Suppressor macrophage treated with lipopolysaccharide for 1 hour (primary cell): ENCODE results near the gene GPA33.

Source experiments
- DNase-seq, 3 donors: peaks; one replicate each; pipeline ENCODE4 v3.0.0-alpha.2; 2020 to 2022

The GPA33 gene

DNA sequence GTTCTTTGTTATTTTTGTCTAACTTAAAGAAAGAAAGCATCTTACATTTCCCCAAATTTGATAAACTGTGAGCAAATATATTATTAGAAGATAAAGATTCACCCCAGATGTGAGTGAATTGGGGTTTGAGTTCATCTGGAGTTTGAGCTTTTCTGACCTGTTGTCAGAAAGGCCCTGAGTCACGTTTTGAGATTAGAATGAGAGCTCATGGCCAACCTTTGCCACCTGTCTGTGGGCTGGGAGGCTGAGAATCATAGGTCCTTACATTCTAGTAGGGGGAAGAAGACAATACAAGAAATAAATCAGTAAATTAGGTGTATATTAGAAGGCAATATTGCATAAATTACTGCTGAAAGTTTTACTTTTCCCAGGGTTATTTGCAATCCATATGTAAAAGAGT, 26.0 kb upstream of the GPA33 start:
- no peak for DNase-seq

DNA sequence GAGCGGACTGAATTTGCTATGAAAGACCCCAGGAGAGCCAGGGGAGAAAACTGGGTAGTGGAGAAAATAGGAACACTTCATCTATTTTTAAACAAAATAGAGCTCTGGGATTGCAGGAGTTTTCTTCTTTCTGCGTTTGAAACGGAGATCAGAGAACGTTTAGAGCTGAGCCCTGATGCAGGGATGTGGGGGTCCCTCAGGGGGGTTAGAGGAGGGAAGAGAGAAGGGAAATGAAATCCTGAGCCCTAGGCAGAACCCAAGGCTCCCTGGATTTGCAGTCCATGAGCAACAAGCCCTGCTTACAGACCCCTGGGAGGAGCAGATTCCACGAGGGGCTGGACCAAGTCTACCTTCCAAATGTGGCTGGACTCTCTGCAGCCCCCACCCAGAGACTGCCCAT, 25.5 kb upstream of the GPA33 start:
- DNase-seq, result no peak

DNA sequence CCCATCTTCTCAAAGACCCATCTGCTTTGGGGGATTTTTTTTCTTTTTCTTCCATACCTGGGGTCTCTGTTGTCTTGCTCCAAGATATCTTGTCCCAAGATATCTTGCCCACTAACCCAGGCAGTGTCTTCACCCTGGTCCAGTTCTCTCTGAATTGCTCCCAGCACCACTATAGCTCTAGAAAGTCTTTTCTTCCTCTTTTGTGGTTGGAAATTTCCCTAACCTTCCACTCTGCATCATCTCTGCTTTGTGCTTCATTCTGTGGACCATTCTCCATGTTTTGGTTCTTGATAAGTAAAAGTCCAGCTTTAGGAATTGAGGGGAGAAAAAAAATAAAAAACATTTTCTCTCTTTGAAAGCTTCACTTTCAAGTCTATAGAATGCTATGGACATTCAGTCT, 24.5 kb upstream of the GPA33 start:
- peak; percentile 58 to 74 (median 69) for DNase-seq

DNA sequence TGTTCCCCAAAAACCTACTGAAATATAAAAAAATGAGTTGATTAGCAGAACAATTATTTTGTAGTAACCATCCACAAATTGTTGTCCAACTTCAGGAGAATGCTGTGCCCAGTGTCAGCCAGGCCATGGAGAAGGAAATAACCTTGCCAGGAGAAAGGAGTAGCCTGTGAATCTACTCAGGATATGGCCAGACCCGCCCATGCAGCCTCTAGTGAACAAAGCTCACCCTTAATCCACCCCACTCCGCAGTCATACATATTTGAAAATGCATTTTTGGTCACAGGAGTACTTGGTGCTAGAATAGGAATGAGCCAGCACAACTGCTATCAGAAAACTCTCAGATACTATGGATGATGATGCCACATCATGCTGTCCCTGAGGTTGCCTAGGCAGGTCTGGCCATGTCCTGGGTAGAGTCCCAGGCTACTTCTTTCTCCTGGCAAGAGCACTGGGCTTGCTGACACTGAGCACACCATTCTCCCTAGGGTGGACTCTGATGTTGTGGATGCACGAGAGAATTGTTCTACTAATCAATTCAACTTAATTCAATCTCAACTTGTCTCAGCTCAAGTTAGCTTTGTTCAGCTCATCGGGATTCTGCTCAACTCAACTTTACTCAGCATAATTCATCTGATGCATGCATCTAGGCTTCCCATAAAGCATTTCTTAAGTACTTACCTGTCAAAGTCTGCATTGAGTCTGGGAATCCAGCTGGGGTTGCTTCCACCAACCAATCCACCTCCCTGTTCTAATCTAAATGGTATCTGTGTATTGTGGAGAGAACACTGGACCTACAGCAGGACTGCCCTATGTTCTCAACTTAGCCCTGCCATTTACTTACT, 21.9 kb upstream of the GPA33 start:
- no peak for DNase-seq

DNA sequence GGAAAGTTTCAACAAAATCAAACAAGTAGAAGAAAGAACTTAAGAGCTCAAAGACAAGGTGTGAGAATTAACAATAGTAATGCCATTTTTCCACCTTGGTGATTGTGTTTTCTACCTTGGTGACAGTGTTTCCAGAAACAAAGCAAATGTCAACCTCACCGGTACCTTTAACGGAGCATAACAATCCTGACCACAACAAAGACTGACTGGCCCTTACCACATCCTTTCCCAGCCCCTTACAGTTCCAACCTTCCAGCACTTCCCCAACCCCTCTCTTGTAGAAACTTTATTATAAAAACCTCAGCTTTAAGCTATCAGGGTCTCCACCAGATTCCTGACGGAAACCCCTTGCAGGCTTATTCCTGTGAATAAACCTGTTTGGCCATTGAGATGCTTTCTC, 20.4 kb upstream of the GPA33 start:
- no peak for DNase-seq

DNA sequence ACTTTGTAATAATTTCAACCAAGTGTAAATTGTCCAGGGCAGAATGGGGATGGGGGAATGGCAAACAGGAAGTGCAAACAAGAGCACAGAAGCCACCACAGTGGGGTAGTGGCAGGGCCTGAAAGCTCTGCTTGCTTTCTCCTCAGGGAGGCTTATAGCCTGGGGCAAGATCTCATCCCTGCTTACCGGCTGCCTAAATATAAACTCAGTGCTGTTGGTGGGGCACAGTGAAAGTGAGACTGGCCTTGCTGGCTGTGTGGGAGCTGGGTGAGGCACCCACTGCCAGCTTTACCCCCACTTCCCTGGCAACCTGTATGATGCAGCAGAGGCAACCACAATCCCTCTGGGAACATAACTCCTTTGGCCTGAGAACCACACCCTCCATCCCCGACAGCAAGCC, 18.9 kb upstream of the GPA33 start:
- no peak for DNase-seq

DNA sequence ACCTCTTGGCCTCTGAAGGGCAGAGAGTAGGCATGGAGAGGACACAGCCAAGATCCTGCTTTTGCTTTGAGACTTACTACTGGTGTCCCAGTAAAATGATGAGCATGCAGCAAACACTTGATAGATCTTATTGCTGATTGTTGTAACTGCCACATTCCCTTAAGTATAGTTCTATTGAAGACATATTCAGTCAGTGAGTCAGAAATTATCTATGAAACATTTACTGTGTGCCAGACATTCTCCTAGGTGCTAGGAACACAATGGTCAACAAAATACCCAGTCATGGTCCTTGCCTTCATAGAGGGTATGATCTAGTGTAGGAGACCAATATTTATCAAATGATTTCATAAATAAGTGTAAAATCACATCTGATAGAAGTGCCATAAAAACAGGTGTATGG, 17.3 kb upstream of the GPA33 start:
- DNase-seq, result no peak

DNA sequence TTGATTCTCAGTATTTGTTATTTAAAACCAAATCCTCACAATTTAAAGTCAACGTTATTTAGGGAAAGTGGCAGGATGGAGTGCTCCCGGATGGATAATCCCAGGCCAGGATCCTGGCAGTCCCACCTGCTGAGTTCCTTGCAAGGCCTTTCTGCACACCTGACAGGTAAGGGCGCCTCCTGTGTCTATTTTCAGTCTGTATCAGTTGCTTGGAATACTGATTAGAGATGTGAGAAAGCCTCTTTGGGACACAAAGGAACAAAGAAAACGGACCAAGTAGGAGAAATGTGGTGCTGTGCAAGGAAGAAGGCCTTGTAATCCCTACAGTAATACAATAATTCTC, 15.9 kb upstream of the GPA33 start:
- no peak for DNase-seq

DNA sequence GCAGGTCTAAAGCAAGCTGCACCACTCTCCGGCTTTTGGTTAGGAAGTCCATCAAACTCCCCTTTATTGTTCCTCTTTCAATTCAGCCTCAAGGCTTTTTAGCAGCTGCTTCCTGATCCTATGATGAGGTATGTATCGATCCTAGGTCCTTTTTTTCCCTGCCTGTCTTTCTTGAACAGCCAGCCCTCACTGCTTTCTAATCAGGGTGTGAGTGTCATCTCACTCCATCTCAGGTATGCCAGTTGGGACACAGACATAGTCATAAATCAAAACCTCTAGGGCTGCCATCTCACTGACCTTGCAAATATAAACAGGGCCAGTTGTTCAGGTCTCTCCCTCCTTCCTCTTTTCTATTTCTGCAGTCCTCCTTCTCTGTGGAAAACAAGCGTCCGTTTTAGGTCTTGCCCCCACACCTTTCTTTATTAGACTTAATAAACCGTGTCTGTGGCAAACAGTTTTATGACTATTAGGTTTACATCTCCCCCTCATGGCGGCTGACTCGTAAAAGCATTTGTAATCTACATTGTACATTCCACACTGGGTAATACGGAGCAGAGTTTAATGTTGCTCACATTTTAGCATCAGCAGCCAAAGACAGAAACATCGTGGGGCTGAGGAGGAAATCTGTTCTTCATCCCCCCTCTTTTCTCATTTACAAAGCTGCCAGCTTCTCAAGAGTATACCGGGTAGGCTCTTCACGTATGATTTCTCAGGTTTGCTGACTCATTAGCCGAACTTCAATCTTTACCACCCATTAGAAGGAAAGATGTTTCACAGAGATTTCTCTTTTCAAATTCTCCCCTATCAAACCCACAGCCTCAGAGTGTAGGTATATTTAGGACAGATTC, 15.3 kb upstream of the GPA33 start:
- DNase-seq, result peak; percentile 32 to 57 (median 42)

DNA sequence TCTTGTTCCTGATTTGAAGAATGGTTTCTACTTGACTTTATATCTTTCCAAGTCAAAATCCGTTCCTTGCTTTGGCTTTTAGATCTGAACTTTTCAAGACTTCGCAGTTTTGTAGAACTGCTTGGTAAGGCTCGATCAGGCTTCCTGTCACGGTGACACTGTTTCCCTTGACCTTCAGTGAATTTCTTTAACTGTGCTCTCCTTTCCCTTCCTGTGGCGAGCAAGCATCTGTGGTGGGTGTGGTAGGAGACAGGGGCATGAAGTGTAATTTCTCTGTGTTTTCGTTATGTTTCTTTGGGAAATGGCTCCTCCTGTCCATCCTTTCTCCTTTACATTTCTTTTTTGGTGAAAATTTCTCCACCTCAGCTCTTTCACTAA, 14.1 kb upstream of the GPA33 start:
- DNase-seq, result no peak

DNA sequence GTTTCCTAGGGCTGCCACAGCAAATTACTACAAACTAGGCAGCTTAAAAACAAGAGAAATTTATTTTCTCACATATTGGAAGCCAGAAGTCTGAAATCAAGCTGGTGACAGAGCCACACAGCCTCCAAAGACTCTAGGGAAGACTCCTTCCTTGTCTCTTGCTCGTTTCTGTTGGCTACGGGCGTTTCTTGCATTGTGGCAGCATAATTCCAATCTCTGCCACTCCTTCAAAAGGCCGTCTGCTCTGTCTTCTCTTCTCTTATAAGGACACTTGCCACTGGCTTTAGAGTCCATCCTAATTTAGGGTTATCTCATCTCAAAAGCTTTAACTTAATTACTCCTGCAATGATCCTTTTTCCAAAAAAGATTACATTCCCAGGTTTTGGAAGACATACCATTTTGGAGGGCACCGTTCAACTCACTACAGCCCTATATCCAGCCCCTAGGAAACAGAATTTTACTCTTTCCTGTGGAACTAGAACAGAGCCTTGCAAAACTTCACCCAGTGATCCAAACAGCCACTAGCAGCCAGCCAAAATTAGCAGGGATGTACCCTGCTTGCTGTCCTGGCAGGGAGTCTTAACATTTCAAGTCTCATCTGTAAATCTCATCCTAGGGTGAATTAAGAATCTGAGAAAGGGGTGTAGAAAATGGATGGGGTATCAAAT, 12.9 kb upstream of the GPA33 start:
- no peak for DNase-seq

DNA sequence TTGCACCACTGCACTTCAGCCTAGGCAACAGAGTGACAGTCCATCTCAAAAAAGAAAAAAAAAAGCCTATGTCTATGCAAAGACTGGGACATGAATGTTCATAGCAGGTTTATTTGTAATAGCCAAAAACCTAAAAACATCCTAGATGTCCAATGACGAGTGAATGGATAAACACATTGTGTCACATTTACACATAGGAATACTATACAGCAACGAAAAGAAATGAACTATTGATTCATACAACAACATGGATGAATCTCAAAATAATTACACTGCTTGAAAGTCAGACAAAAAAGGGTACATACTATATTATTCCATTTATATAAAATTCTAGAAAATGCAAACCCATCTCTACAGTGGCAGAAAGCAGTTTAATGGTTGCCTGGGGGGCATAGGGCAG, 11.6 kb upstream of the GPA33 start:
- DNase-seq, result no peak

DNA sequence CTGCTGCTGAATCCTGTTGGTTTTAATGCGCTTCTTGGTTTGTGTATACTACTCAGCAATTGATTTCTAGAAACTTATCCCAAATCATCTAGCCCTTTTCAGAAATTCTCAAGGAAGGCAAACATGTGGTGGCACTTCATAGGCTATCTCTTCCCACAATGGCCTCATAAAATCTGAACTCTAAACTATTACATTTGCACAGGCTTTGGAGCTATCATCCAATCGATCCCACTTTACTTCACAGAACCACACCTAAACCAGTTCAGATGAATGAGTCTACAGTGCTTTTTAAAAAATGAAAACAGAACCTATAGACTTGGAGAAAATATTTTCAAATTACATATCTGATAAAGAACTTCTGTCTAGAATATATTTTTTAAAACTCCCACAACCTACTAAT, 10.6 kb upstream of the GPA33 start:
- no peak for DNase-seq

DNA sequence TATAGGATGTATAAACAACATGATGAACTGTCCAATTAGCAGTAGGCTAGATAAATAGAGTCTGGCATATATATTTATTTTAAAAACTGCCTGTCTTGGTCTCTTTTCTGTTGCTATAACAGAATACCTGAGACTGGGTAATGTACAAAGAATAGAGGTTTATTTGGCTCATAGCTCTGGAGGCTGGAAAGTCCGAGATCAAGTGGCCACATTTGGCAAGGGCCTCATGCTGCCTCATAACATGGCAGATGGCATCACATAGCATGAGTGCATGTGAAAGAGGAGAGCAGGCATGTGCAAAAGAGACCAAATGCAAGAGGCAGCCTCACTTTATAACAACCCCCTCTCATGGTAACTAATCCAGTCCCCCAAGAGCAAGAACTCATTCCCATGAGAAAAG, 9.7 kb upstream of the GPA33 start:
- DNase-seq, result no peak

DNA sequence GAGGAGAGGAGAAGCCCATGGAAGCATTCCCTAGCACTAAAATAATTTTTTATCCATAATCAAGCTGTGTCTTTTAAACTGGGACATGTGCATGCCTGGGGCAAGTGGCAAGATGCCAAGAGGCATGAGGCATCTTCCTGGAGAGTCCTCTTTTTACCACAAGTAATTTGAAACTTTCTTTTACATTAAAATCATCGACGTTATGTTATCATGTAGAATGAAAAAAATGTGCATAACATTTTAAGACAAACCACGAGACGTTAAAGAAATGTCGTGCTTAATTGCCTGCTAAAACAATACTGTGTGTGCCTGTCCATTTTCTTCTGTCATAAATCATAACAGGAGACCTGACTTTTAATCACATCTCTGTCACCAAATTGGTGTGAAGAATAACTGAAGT, 5.2 kb upstream of the GPA33 start:
- DNase-seq, result peak in 1 of 3 donors; percentile 15

DNA sequence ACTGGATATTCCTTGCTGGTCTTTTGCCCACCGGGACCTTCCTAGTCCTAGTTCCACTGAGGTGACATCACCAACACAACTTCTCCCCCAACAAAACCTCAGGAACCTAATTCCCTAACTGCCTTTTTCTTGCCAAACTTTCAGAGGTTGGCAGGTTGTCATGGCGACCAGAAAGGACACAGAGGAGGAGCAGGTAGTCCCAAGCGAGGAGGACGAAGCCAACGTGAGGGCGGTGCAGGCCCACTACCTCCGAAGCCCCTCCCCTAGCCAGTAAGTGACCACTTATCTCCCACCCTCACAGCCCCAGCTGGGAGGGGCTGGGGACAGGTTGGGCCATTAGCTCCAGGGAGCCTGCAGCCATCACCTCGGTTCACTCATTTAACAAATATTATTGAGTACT, 4.5 kb upstream of the GPA33 start:
- DNase-seq, result no peak

DNA sequence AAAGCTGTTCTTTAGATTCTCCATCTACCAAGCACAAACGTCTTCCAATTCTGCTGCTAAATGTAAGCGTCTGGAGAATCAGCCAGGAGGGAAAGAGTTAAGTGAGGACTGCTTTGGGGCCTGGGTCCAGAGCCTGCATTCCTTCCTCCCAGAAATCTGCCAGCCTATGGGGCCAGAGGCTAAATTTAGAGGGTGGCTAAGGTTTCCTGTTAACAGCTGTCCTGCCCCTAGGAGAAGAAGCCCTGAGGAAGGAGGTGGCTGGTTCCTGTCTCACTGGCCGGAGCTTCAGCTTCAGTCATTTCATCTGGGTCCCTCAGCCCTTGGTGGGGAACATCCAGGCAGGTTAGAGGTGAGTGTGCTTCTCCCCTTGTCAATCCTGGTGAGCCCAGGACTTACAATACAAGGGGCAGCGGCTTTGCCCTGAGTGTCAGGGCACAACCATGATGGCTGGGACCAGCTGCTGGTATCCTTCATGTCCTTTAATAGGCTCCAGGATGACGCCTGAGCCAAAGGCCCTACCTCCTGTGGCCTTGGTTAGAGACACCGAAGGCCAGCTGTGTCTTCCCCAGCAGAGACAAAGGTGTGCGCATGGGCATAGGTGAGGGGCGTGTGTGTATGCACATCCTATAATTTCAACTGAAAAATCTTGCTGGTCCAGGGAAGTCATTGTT, 3.8 kb upstream of the GPA33 start, which contains the start of gene STYXL2:
TSS of gene STYXL2 (plus strand) at position 230 of the 671 bp plus-strand sequence. CDS start 775 bp downstream, outside the sequence.
- no peak for DNase-seq

DNA sequence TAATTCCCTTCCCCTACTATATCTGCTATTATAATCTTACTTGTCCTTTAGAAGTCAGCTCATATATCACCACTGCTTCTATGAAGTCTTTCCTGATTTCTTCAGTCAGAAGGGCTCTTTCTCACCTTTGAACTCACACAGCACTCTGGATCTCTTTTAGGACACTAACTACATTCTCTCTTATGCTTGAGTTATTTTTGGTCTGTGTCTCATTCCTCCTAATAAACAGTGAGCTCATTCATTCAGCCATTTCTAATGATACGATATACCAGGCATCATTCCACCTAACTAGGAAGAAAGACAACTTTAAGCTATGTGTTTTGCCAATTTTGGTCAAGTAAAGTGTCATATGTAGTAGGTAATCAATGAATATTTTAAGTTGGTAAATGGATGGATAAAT, 2.5 kb upstream of the GPA33 start:
- no peak for DNase-seq

DNA sequence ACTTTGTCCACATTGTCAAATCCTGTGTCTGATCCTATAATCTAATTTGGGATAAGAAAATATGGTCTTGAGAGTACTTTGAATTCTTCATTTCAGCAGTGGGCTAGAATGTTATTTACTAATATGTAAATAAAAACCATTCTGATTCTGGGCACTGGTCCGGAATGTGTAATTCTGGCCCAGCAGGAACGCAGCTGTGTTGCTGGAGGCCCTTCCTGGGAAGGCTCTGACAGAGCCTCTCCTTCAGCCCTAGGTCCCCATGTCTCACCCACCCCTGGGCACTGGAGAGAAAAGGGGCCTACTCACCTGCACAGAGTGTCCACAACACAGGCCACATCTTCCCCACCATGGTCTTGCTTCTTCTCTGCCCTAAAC, 251 bp downstream of the GPA33 start:
- no peak for DNase-seq

DNA sequence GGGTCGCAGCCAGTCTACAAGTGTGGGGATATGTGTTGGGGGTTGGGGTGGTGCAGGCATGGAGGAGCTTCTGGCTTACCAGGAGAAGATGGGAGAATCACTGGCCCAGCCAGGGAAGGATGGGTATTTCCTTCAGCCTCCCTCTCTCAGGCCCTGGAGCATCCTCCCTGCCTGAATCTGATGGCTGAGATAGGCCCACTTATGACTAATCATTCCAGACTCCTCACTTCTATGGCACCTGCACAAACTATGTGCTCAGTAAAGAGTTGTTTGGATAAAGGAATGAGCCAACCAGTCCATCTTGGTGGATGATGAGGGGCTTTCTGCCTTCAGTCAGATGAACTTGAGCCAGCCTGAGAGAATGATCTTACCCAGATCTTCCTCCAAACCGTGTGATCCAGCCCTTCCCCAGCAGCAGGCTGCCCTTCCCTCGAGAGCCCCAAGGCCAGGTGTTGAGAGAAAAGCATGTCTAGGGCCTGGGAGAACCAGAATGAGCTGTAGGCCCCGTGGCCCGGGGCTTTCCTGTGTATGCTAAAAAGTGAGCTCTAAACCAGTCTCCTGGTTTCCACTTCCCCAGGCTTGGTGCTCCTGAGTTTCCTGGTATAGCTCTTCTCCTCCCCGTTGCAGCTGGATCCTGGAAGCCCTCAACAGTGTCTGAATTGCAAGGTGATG, 1.3 kb downstream of the GPA33 start:
- no peak for DNase-seq

DNA sequence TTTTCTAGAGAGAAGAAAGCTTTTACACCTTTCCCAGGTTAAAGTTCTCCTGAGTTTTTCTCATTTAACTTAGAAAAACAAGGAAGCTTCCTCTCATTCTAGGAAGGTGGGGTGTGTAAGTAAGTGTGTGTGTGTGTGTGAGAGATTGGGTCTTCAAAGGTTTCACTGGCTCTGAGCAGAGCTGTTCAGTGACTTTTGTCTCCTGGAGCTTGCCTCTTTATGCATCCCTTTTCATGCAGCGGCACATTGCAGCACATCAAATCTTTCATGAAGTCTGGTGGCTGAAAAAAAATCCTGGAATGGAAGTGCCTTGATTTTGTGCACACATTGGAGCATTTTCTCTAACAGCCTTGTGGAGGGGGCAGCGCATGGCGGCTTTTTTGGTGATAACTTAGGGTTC, 3.4 kb downstream of the GPA33 start:
- DNase-seq, result no peak

DNA sequence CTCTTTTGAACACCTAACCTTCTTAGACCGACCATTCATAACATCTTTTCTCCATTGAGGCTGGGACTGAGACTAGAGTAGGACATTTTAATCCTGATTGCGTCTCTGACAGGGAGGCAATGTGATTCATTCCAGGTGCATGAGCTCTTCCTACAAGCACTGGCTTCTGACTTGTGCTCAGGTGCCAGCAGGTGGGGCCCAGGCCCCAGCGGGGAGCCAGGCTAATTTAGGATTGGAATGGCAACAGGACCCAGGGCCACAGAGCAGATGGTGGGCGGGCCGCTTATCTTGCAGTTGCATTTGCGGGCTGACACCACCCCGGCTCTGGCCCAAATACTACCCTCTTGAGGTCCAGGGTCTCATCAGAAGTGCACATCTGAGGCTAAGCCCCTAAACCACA, 4.1 kb downstream of the GPA33 start:
- DNase-seq, result no peak

DNA sequence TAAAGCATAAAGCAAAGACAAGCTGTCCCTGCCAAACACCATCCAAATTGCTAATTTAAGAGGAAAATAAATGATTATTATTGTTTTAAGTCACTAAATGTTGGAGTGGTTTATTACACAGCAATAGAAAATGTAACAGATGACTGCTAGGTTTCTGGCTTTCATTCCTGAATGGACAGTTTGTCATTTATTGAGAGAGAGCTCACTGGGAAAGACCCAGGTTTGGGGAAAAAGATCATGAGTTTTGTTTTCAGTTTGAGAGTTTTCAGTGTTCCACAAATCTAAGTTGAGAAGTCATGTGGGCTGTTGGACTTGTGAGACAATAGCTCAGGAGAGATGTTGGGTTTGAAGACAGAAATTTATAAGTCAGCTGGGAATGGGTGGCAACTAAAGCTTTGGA, 5.4 kb downstream of the GPA33 start:
- peak; percentile 21 to 72 (median 43) for DNase-seq
